Sigmoid colon (tissue), 7 donors: Measurements from ENCODE around the gene AP5B1. TPM values are rescaled to one million over a fixed set of nuclear protein-coding genes. Genes with fewer than 3 reads are reported as not detected.

Experiments
- DNase-seq: peaks from one replicate; pipeline ENCODE4 v3.0.0-alpha.2; 2019
- H3K27ac ChIP-seq, 4 donors: fragments of 200-600 bp; sonication (generic); one replicate each; pipeline ENCODE4 v1.5.1; 2016 to 2019; ENCODE audit warnings: mild to moderate bottlenecking in 1 of 4
- H3K27me3 ChIP-seq, 3 donors: fragments of 200-600 bp; sonication (generic); one replicate each; pipeline ENCODE4 v1.5.1; 2019; ENCODE audit warnings: mild to moderate bottlenecking in 1 of 3
- H3K36me3 ChIP-seq, 4 donors: fragments of 200-600 bp; sonication (generic); one replicate each; pipeline ENCODE4 v1.5.1; 2016 to 2019
- H3K4me1 ChIP-seq, 4 donors: fragments of 200-600 bp; sonication (generic); one replicate each; pipeline ENCODE4 v1.5.1; 2017 to 2019
- H3K4me3 ChIP-seq, 4 donors: fragments of 200-600 bp; sonication (generic); one replicate each; pipeline ENCODE4 v1.5.1; 2017 to 2019; ENCODE audit warnings: mild to moderate bottlenecking in 2 of 4, moderate library complexity in 1 of 4
- H3K9me3 ChIP-seq, 4 donors: fragments of 200-600 bp in 3 of 4; sonication (generic) in 3 of 4; one replicate each; pipeline versions ENCODE4 v1.5.1 to v1.6.1; 2013 to 2019
- EP300 ChIP-seq, 4 donors: sonication (generic); formaldehyde crosslinking; IDR thresholded peaks; one replicate each; pipeline ENCODE4 v1.6.1; 2017; ENCODE audit warnings: antibody characterized with exemption in 4 of 4
- POLR2A ChIP-seq, 2 donors: fragments of 450-650 bp; IDR thresholded peaks; one replicate each; pipeline ENCODE4 v1.6.1; 2016; ENCODE audit warnings: antibody characterized with exemption in 2 of 2, mild to moderate bottlenecking in 2 of 2, moderate library complexity in 2 of 2
- POLR2AphosphoS5 ChIP-seq, 4 donors: sonication (generic); formaldehyde crosslinking; IDR thresholded peaks; one replicate each; pipeline ENCODE4 v1.6.1; 2017; ENCODE audit warnings: antibody characterized with exemption in 4 of 4
- WGBS, 2 donors: extraction: QIAGEN DNeasy Blood & Tissue Kit; methylation state at CpG; one replicate each; pipeline ENCODE4 v1.1.7; 2013; 5-methylcytosine and 5-hydroxymethylcytosine counted together
- intact Hi-C: fragments of 100-400 bp; cut with DNase I; formaldehyde crosslinking; loops from one replicate; pipeline ENCODE4 v1.15.1; 2023
- polyA plus RNA-seq, 3 donors: library from polyadenylated mRNA; stranded (reverse); fragments of 200-250 nt; gene quantifications; one replicate each; pipeline ENCODE4 v1.2.3, GENCODE V29; 2013
- total RNA-seq, 4 donors: library from RNA; depleted of rRNA; stranded (reverse); fragments of >200 nt; gene quantifications; one replicate each; pipeline ENCODE4 v1.1.0, GENCODE V29; 2016
- TF ChIP-seq, protein P1 (sequence below), 4 experiments: fragments of 450-650 bp in 3 of 4; fragments of 200-600 bp in 1 of 4; IDR thresholded peaks; one replicate each; pipeline ENCODE4 v1.5.1; 2016 to 2019; ENCODE audit warnings: antibody characterized with exemption in 4 of 4, mild to moderate bottlenecking in 3 of 4, moderate library complexity in 2 of 4
- donor health status: healthy with polysubstance abuse.
- donor health status: Bipolar disorder and iron deficiency.
- donor health status: healthy.

The AP5B1 gene
- total and polyA plus RNA-seq, 7 donors = 6.6 to 14.6 (median 9.0) TPM

- Histone ChIP-seq H3K27ac (no peak overlapping the region), H3K27me3 (peaks cover 0 to 37% (median 21%) of the 10 kb centered on the region in 3 donors), H3K4me3 (no peak overlapping the region), H3K4me1 (no peaks in the 10 kb centered on the region), H3K9me3 (no peaks in the 10 kb centered on the region), H3K36me3 (no peaks in the 10 kb centered on the region)
- DNase-seq = no peak
- intact Hi-C loops = no loop called here
- 81 to 89% methylated on average over 42 of the region's 42 CpGs for WGBS, 2 donors
- no peak for TF ChIP-seq POLR2AphosphoS5 (IDR thresholded peaks at IDR 0.05)
- TF ChIP-seq EP300 (IDR thresholded peaks at IDR 0.05) = no peak
- TF ChIP-seq POLR2A (IDR thresholded peaks at IDR 0.05) = no peak
- TF ChIP-seq, protein P1, sequence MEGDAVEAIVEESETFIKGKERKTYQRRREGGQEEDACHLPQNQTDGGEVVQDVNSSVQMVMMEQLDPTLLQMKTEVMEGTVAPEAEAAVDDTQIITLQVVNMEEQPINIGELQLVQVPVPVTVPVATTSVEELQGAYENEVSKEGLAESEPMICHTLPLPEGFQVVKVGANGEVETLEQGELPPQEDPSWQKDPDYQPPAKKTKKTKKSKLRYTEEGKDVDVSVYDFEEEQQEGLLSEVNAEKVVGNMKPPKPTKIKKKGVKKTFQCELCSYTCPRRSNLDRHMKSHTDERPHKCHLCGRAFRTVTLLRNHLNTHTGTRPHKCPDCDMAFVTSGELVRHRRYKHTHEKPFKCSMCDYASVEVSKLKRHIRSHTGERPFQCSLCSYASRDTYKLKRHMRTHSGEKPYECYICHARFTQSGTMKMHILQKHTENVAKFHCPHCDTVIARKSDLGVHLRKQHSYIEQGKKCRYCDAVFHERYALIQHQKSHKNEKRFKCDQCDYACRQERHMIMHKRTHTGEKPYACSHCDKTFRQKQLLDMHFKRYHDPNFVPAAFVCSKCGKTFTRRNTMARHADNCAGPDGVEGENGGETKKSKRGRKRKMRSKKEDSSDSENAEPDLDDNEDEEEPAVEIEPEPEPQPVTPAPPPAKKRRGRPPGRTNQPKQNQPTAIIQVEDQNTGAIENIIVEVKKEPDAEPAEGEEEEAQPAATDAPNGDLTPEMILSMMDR (IDR thresholded peaks at IDR 0.05) = no peak
Observed at GRCh38 chr11:65794570-65795510, 14.1 kb upstream of the AP5B1 start.

DNA sequence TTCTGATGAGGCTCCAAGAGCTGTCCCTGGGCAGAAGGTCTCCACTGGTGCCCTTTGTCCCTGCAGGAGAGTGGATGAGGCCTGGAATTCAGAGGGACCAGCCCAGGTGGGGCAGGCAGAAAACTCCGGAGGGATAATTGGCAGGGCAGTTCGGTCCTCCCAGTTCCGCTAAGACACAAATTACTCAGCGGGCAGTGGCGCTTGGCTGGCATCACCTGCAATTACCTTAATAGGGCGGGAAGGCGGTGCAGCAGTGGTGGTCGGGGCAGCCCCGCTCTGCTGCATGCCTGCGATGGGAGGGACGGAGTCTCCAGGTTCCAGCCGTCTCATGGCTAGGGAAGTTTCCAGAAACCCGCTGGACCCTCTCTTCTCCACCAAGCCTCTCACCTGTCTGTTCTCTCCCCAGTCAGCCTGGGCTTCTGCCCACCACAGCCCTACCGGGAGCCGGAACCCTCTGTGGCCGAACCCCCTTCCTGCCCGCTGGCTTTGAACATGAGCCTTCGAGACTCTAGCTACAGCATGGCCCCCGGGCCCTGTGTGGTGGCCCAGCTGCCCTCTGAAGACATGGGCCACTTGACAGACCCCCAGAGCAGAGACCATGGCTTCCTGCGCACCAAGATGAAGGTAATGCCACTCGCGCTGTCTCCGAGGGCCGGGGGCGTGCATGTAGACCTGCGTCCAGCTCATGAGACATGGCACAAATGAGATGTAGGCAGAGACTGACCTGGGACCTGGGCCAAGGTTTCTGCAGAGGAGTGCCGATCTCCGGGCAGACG, 13.0 kb upstream of the AP5B1 start:
- no peak for TF ChIP-seq POLR2AphosphoS5 (IDR thresholded peaks at IDR 0.05)
- TF ChIP-seq POLR2A (IDR thresholded peaks at IDR 0.05) = no peak
- TF ChIP-seq, protein P1 (IDR thresholded peaks at IDR 0.05) = no peak
- TF ChIP-seq EP300 (IDR thresholded peaks at IDR 0.05) = no peak
- Histone ChIP-seq H3K27me3 (peaks cover 0 to 35% (median 12%) of the 10 kb centered on the region in 3 donors), H3K9me3 (no peaks in the 10 kb centered on the region), H3K4me1 (no peaks in the 10 kb centered on the region), H3K27ac (no peak overlapping the region), H3K4me3 (no peak overlapping the region), H3K36me3 (no peaks in the 10 kb centered on the region)
- intact Hi-C loops = no loop called here
- no peak for DNase-seq
- 44 to 86% methylated on average over 29 of the region's 29 CpGs for WGBS, 2 donors

- TF ChIP-seq EP300 (IDR thresholded peaks at IDR 0.05) (no peak), POLR2A (IDR thresholded peaks at IDR 0.05) (no peak), POLR2AphosphoS5 (IDR thresholded peaks at IDR 0.05) (no peak)
- TF ChIP-seq, protein P1 (IDR thresholded peaks at IDR 0.05) = no peak
- Histone ChIP-seq H3K4me1 (peaks cover 0 to 2% (median 1%) of the 10 kb centered on the region in 4 donors), H3K4me3 (no peak overlapping the region), H3K9me3 (no peaks in the 10 kb centered on the region), H3K36me3 (no peaks in the 10 kb centered on the region), H3K27ac (no peak overlapping the region), H3K27me3 (peaks cover 3 to 35% (median 16%) of the 10 kb centered on the region in 3 donors)
- DNase-seq = no peak
- 11 to 61% methylated on average over 16 of the region's 16 CpGs for WGBS, 2 donors
- intact Hi-C loops = no loop called here
Observed at GRCh38 chr11:65793144-65793581, 12.4 kb upstream of the AP5B1 start.

GRCh38 chr11:65792456-65792855, 11.7 kb upstream of the AP5B1 start:
- no peak overlapping the region for H3K4me3 ChIP-seq
- peaks cover 10 to 35% (median 16%) of the 10 kb centered on the region in 3 donors for H3K27me3 ChIP-seq
- intact Hi-C loops = no loop called here
- 35 to 78% methylated on average over 16 of the region's 16 CpGs for WGBS, 2 donors
- peaks cover 0 to 9% (median 8%) of the 10 kb centered on the region in 4 donors for H3K4me1 ChIP-seq
- no peaks in the 10 kb centered on the region for H3K9me3 ChIP-seq
- DNase-seq = no peak
- no peaks in the 10 kb centered on the region for H3K36me3 ChIP-seq
- TF ChIP-seq EP300 (IDR thresholded peaks at IDR 0.05) (no peak), POLR2A (IDR thresholded peaks at IDR 0.05) (no peak), POLR2AphosphoS5 (IDR thresholded peaks at IDR 0.05) (no peak)
- TF ChIP-seq, protein P1 (IDR thresholded peaks at IDR 0.05) = no peak
- H3K27ac ChIP-seq = no peak overlapping the region
